K562 (cell line): ENCODE measurements around the gene PAM. TPM values are rescaled to one million over a fixed set of nuclear protein-coding genes. Genes with fewer than 3 reads are reported as not detected.

ENCODE experiments used
- ATAC-seq: fragments of 200-7000 bp; cut with Tn5 transposase; 3 replicates; pipeline ENCODE4 v1.9.1; 2020; ENCODE audit warnings: moderate library complexity
- BruUV-seq: library from RNA; stranded (reverse); fragments of 400-500 nt; replicated peaks from 2 replicates; lab custom pipeline; 2021; lab: Mats Ljungman, UMichigan
- CTCF ChIA-PET: fragments of 300-600 bp; formaldehyde crosslinking; extraction: SDS; loops from one replicate; lab custom pipeline; 2021; ENCODE audit warnings: low intra/inter-chr PET ratio; lab: Yijun Ruan, JAX
- POLR2A ChIA-PET: fragments of 300-600, 350-650 bp; sonication (Branson Sonifier 250); formaldehyde crosslinking; extraction: SDS; loops from one replicate; lab custom pipeline; 2021; ENCODE audit warnings: antibody characterized with exemption, inconsistent platforms; lab: Yijun Ruan, JAX
- DNase-seq, 4 experiments: peaks; one replicate each; pipeline versions ENCODE4 v3.0.0 to v3.0.0-alpha.2; 2011 to 2018; ENCODE audit warnings: low spot score in 3 of 4, mixed read lengths in 3 of 4; ENCODE audit errors: extremely low read depth in 1 of 4
- FAIRE-seq: peaks from 2 replicates; lab custom pipeline; 2011; peaks lifted over from hg19 to GRCh38; lab: Jason Lieb, UNC
- H2AFZ ChIP-seq: 2 replicates; pipeline ENCODE4 v1.6.0; 2011; ENCODE audit warnings: low read depth, low read length, control low read depth, inconsistent platforms
- H3K27ac ChIP-seq: fragments of 200-600 bp; 3 replicates; pipeline ENCODE4 v1.8.0; 2011; ENCODE audit warnings: low read depth, mild to moderate bottlenecking, control low read depth, inconsistent platforms, low read length, moderate library complexity, mixed read lengths; ENCODE audit errors: extremely low read depth
- H3K27me3 ChIP-seq, 2 experiments: fragments of 300-600 bp in 1 of 2; 2 replicates in 1 of 2; 3 replicates in 1 of 2; pipeline versions ENCODE4 v1.6.0 to v1.8.0; 2011; ENCODE audit warnings: inconsistent platforms in 2 of 2, low read length in 2 of 2, mild to moderate bottlenecking in 1 of 2, mixed read lengths in 1 of 2, moderate library complexity in 1 of 2; ENCODE audit not compliant: control insufficient read depth in 2 of 2, insufficient read depth in 2 of 2
- H3K36me3 ChIP-seq: fragments of 300-600 bp; 3 replicates; pipeline ENCODE4 v1.8.0; 2011; ENCODE audit warnings: mild to moderate bottlenecking, low read length, inconsistent platforms; ENCODE audit not compliant: control insufficient read depth, insufficient read depth
- H3K4me1 ChIP-seq, 2 experiments: fragments of 200-600 bp in 1 of 2; replicated peaks in 1 of 2; 2 replicates in 1 of 2; 3 replicates in 1 of 2; pipeline versions ENCODE4 v1.5.1 to v1.8.0; 2011; ENCODE audit warnings: inconsistent platforms in 2 of 2, low read length in 2 of 2, mild to moderate bottlenecking in 1 of 2, mixed read lengths in 1 of 2, moderate library complexity in 1 of 2; ENCODE audit not compliant: control insufficient read depth in 2 of 2, insufficient read depth in 2 of 2
- H3K4me2 ChIP-seq: 2 replicates; pipeline ENCODE4 v1.6.1; 2011; ENCODE audit warnings: low read length, control low read depth, inconsistent platforms, mixed read lengths; ENCODE audit not compliant: insufficient read depth
- H3K4me3 ChIP-seq: fragments of 200-600 bp; sonication (generic), shearing (Covaris generic); 2 replicates; pipeline ENCODE4 v1.5.1; 2016; ENCODE audit warnings: control low read depth, inconsistent platforms
- H3K79me2 ChIP-seq: fragments of 200-600 bp; 3 replicates; pipeline ENCODE4 v1.8.0; 2011; ENCODE audit warnings: low read length, inconsistent platforms; ENCODE audit not compliant: control insufficient read depth, insufficient read depth
- H3K9ac ChIP-seq, 2 experiments: 2 replicates each; pipeline versions ENCODE4 v1.6.0 to v1.6.1; 2011; ENCODE audit warnings: low read depth in 2 of 2, low read length in 2 of 2, control low read depth in 1 of 2, inconsistent platforms in 1 of 2, mild to moderate bottlenecking in 1 of 2, mixed read lengths in 1 of 2; ENCODE audit not compliant: insufficient read depth in 1 of 2
- H3K9me1 ChIP-seq: one replicate; pipeline ENCODE4 v1.6.0; 2011; ENCODE audit warnings: inconsistent platforms, mild to moderate bottlenecking, low read length, moderate library complexity; ENCODE audit not compliant: control insufficient read depth, insufficient read depth
- H3K9me3 ChIP-seq: replicated peaks from 2 replicates; pipeline ENCODE4 v1.5.1; 2011; ENCODE audit warnings: low read depth, low read length, inconsistent platforms; ENCODE audit not compliant: control insufficient read depth, insufficient read depth
- H4K20me1 ChIP-seq: replicated peaks from 2 replicates; pipeline ENCODE4 v1.6.1; 2011; ENCODE audit warnings: low read length, inconsistent platforms, mixed read lengths; ENCODE audit not compliant: control insufficient read depth, insufficient read depth
- EP400 ChIP-seq: fragments of 450-650 bp; IDR thresholded peaks from 2 replicates; pipeline ENCODE4 v1.6.1; 2017; ENCODE audit warnings: antibody characterized with exemption, mild to moderate bottlenecking, moderate library complexity
- ID3 ChIP-seq, 2 experiments: fragments of 250-450 bp in 1 of 2; fragments of 450-650 bp in 1 of 2; sonication (Bioruptor Pico) in 1 of 2; IDR thresholded peaks; 2 replicates each; pipeline versions ENCODE4 v1.6.1 to v1.8.0; 2016 to 2021; ENCODE audit warnings: mild to moderate bottlenecking in 2 of 2, moderate library complexity in 2 of 2, missing compliant biosample characterization in 1 of 2, missing genetic modification characterization in 1 of 2
- SP2 ChIP-seq: IDR thresholded peaks from 2 replicates; pipeline ENCODE4 v1.6.1; 2011; ENCODE audit warnings: mild to moderate bottlenecking, low read depth, low read length, moderate library complexity; ENCODE audit not compliant: poor library complexity, severe bottlenecking; ENCODE audit errors: extremely low read depth
- TEAD2 ChIP-seq: fragments of 450-650 bp; IDR thresholded peaks from 2 replicates; pipeline ENCODE4 v1.6.1; 2016; ENCODE audit warnings: missing genetic modification characterization, control low read depth, missing compliant biosample characterization
- TRIM28 ChIP-seq: fragments of 450-650 bp; IDR thresholded peaks from 2 replicates; pipeline ENCODE4 v1.6.1; 2017
- ZFP1 ChIP-seq: fragments of 450-650 bp; formaldehyde crosslinking; IDR thresholded peaks from 2 replicates; pipeline ENCODE4 v1.4.0; 2020; ENCODE audit warnings: mild to moderate bottlenecking, mixed read lengths
- ZNF134 ChIP-seq: fragments of 250-450 bp; sonication (Bioruptor Pico); conservative IDR thresholded peaks from 2 replicates; pipeline ENCODE4 v1.4.0; 2020
- ZNF280A ChIP-seq: fragments of 450-650 bp; IDR thresholded peaks from 2 replicates; pipeline ENCODE4 v1.6.1; 2018; ENCODE audit warnings: mild to moderate bottlenecking, low read depth; ENCODE audit not compliant: partially characterized antibody
- WGBS: fragments of 100-300 bp; shearing (Covaris generic); methylation state at CpG from one replicate; pipeline ENCODE4 v1.1.6; 2016; ENCODE audit warnings: low coverage, mixed read lengths; ENCODE audit not compliant: insufficient coverage; ENCODE audit errors: missing lambda C conversion rate; 5-methylcytosine and 5-hydroxymethylcytosine counted together
- in situ Hi-C: fragments of 300-500 bp; cut with MboI; formaldehyde crosslinking; loops from 4 replicates; pipeline ENCODE4 v1.15.0; 2018; ENCODE audit warnings: inconsistent platforms, mixed read lengths
- intact Hi-C: fragments of 100-400 bp; cut with micrococcal nuclease; formaldehyde crosslinking; loops from 2 replicates; pipeline ENCODE4 v1.14.2; 2022
- polyA plus RNA-seq, 8 experiments: library from polyadenylated mRNA; depleted of rRNA in 4 of 8; stranded (reverse) in 5 of 8; unstranded in 3 of 8; fragments of >200 nt; fragmentation: Nextera tagmentation in 2 of 8; fragmentation: Illumina TruSeq in 1 of 8; extraction: Ambion mirVana in 2 of 8; extraction: Trizol in 1 of 8; gene quantifications; 2 replicates each; pipeline versions ENCODE4 v1.2.1 to v1.2.3, GENCODE V29; 2011 to 2014; ENCODE audit warnings: inconsistent platforms in 1 of 8, missing spikeins in 1 of 8
- total RNA-seq, 7 experiments: library from RNA; depleted of rRNA in 6 of 7; stranded (reverse); fragments of >200 nt in 6 of 7; fragmentation: Illumina TruSeq in 2 of 7; extraction: Trizol in 2 of 7; gene quantifications; 2 replicates each; pipeline versions ENCODE4 v1.2.1 to v1.2.3, GENCODE V29; 2011 to 2021; ENCODE audit warnings: low replicate concordance in 1 of 7

PAM gene
- total and polyA plus RNA-seq, 9 of the 15 experiments (the other 6 are each of a cell fraction or from before 2014, with no cell fraction given): 0.39 to 3.1 (median 0.77) TPM

GRCh38 chr5:102875721-102876123 lies 120.6 kb downstream of the PAM start:
- Histone ChIP-seq H4K20me1 (no peaks in the 10 kb centered on the region), H3K4me2 (no peak overlapping the region), H3K36me3 (no peaks in the 10 kb centered on the region), H2AFZ (no peak overlapping the region), H3K9me3 (no peaks in the 10 kb centered on the region), H3K9me1 (no peaks in the 10 kb centered on the region), H3K79me2 (no peaks in the 10 kb centered on the region), H3K27me3 (no peaks in the 10 kb centered on the region), H3K4me1 (no peaks in the 10 kb centered on the region), H3K4me3 (no peak overlapping the region), H3K27ac (no peak overlapping the region), H3K9ac (no peak overlapping the region)
- POLR2A ChIA-PET: no interaction called here
- 0% methylated on average over 4 of the region's 4 CpGs for WGBS
- no peak for DNase-seq
- in situ Hi-C loops (no loop called here), intact Hi-C loops (no loop called here)
- BruUV-seq: no TSS peak
- CTCF ChIA-PET: no interaction called here
- FAIRE-seq: no peak
- ATAC-seq: no peak
- TF ChIP-seq SP2 (no peak), ID3 (CRISPR knock-in tag; IDR thresholded peaks at IDR 0.05) (no peak), ID3 (tag; IDR thresholded peaks at IDR 0.05) (no peak), ZNF280A (no peak), EP400 (no peak), ZFP1 (no peak), TEAD2 (tag) (no peak), TRIM28 (no peak), ZNF134 (CRISPR knock-in tag) (no peak)
